DMS114 treated with DMSO at 0.1 percent for 48 hours (cell line): ENCODE measurements around the gene STARD9.
"Not testable (repeated sequence)": the region's sequence is repeated elsewhere in the genome, so short reads cannot be mapped to it uniquely, and the experiment has no call there.

Source experiments
- DNase-seq: peaks from one replicate; lab custom pipeline; 2025; ENCODE audit not compliant: unreplicated experiment; lab: John Stamatoyannopoulos, UW

The STARD9 gene

DNA sequence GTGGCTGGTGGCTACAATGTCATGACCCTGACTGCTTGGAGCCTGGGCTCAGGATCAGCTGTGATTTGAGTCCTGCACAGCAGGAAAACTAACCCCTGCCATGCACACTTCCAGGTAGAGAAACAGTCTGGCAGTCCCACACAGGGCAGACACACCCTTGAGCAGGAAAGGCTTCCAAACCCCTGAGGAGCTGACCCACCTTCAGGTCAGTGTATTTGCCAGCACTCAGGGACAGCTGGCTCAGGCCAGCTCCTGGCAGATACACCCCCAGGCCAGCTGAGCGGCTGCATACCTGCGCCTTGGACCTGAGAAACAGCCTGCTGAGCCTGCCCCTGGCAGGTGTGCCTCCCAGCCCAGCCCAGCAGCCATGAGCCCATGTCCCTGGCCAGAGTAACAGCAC, 183.7 kb downstream of the STARD9 start:
- DNase-seq = no peak

DNA sequence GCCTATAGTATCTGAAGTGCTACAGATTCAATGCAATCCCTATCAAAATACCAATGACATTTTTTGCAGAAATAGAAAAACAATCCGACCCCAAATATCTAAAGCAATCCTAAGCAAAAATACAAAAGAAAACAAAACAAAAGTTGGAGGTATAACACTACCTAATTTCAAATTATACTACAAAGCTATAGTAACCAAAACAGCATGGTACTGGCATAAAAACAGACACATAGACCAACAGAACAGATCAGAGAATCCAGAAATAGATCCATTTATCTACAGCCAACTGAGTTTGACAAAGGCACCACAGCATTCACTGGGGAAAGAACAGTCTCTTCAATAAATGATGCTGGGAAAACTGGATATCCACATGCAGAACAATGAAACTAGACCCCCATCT, 185.4 kb downstream of the STARD9 start:
- no peak for DNase-seq

DNA sequence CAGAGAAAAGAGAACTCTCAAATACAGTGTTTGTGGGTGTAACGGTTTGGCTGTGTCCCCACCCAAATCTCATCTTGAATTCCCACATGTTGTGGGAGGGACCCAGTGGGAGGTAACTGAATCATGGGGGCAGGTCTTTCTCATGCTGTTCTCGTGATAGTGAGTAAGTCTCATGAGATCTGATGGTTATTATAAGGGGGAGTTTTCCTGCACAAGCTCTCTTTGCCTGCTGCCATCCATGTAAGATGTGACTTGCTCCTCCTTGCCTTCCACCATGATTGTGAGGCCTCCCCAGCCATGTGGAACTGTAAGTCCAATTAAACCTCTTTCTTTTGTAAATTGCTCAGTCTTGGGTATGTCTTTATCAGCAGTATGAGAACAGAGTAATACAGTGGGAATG, 186.4 kb downstream of the STARD9 start:
- not testable (repeated sequence) for DNase-seq

DNA sequence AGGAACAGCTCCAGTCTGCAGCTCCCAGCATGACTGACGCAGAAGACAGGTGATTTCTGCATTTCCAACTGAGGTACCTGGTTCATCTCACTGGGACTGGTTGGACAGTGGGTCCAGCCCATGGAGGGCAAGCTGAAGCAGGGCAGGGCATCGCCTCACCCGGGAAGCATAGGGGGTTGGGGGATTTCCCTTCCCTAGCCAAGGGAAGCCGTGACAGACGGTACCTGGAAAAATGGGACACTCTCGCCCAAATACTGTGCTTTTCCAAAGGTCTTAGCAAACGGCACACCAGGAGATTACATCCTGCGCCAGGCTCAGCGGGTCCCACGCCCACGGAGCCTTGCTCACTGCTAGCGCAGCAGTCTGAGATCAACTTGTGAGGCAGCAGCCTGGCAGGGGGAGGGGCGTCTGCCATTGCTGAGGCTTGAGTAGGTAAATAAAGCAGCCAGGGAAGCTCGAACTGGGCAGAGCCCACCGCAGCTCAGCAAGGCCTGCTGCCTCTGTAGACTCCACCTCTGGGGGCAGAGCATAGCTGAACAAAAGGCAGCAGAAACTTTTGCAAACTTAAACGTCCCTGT, 188.8 kb downstream of the STARD9 start:
- not testable (repeated sequence) for DNase-seq

DNA sequence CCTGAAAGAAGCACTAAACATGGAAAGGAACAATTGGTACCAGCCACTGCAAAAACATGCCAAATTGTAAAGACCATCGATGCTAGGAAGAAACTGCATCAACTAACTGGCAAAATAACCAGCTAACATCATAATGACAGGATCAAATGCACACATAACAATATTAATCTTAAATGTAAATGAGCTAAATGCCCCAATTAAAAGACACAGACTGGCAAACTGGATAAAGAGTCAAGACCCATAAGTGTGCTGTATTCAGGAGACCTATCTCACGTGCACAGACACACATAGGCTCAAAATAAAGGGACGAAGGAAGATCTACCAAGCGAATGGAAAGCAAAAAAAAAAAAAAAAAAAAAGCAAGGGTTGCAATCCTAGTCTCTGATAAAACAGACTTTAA, 190.7 kb downstream of the STARD9 start:
- DNase-seq = not testable (repeated sequence)
